Gastroesophageal sphincter (tissue), 4 donors: ENCODE data around the gene PIGZ. TPM values are rescaled to one million over a fixed set of nuclear protein-coding genes. Genes with fewer than 3 reads are reported as not detected.

Experiments
- ATAC-seq: fragments of 150-250 bp; one replicate; pipeline ENCODE4 v1.9.1; 2016; ENCODE audit warnings: mild to moderate bottlenecking, moderate library complexity
- H3K27ac ChIP-seq, 4 donors: fragments of 200-600 bp; sonication (generic) in 3 of 4; 1 replicate in 3 of 4; 2 replicates in 1 of 4; pipeline ENCODE4 v1.5.1; 2016 to 2019
- H3K27me3 ChIP-seq: fragments of 200-600 bp; sonication (generic); one replicate; pipeline ENCODE4 v1.5.1; 2019
- H3K36me3 ChIP-seq, 2 donors: fragments of 200-600 bp; sonication (generic); one replicate each; pipeline ENCODE4 v1.5.1; 2019; ENCODE audit warnings: control low read depth in 1 of 2
- H3K4me1 ChIP-seq, 3 donors: fragments of 200-600 bp; sonication (generic); 1 replicate in 2 of 3; 2 replicates in 1 of 3; pipeline ENCODE4 v1.5.1; 2016 to 2019; ENCODE audit warnings: control low read depth in 2 of 3
- H3K4me3 ChIP-seq, 2 donors: fragments of 200-600 bp; sonication (generic); one replicate each; pipeline ENCODE4 v1.5.1; 2019; ENCODE audit warnings: mild to moderate bottlenecking in 1 of 2, moderate library complexity in 1 of 2
- H3K9me3 ChIP-seq, 3 donors: fragments of 200-600 bp; sonication (generic); one replicate each; pipeline ENCODE4 v1.5.1; 2017 to 2019; ENCODE audit warnings: control low read depth in 2 of 3
- CTCF ChIP-seq, 4 experiments: fragments of 200-600 bp in 2 of 4; fragments of 450-650 bp in 2 of 4; sonication (generic) in 1 of 4; IDR thresholded peaks; one replicate each; pipeline ENCODE4 v1.5.1; 2017 to 2019; ENCODE audit warnings: antibody characterized with exemption in 4 of 4, mild to moderate bottlenecking in 2 of 4, moderate library complexity in 2 of 4
- EP300 ChIP-seq: sonication (generic); formaldehyde crosslinking; IDR thresholded peaks from one replicate; pipeline ENCODE4 v1.6.1; 2017; ENCODE audit warnings: antibody characterized with exemption, mild to moderate bottlenecking
- POLR2A ChIP-seq, 2 donors: fragments of 450-650 bp; IDR thresholded peaks; one replicate each; pipeline ENCODE4 v1.6.1; 2017; ENCODE audit warnings: antibody characterized with exemption in 2 of 2, mild to moderate bottlenecking in 2 of 2, moderate library complexity in 1 of 2
- POLR2AphosphoS5 ChIP-seq: sonication (generic); formaldehyde crosslinking; IDR thresholded peaks from one replicate; pipeline ENCODE4 v1.6.1; 2017; ENCODE audit warnings: antibody characterized with exemption
- WGBS, 2 donors: methylation state at CpG; one replicate each; pipeline ENCODE4 v1.1.5; 2018; ENCODE audit warnings: low coverage in 1 of 2; 5-methylcytosine and 5-hydroxymethylcytosine counted together
- total RNA-seq, 4 donors: library from RNA; depleted of rRNA; stranded (reverse); fragments of >200 nt; gene quantifications; one replicate each; pipeline ENCODE4 v1.1.0, GENCODE V29; 2016

The PIGZ gene
- total RNA-seq, 4 donors from 2014 or later = 5.0 to 15.3 (median 10.5) TPM

DNA sequence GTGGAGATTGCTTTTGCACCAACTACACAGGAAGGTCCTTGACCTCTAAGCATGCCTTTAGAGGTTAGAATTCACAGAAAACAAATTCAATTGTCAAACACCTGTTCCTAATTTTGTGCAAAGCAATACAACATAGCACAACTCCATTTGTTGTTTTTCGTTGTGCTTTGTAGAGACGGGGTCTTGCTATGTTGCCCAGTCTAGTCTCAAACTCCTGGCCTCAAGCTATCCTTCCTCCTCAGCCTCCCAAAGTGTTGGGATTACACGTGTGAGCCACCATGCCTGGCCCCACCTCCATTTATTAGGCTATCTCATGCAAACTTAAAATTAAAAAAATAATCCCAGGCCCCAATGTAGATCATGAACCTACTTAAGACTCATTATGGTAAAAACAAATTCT lies 32.3 kb downstream of the PIGZ start:
- 76 to 88% methylated on average over 3 of the region's 3 CpGs for WGBS, 2 donors
- Histone ChIP-seq H3K27me3 (no peaks in the 10 kb centered on the region), H3K9me3 (no peaks in the 10 kb centered on the region), H3K4me1 (peaks cover 0 to 15% (median 7%) of the 10 kb centered on the region in 3 donors), H3K4me3 (no peak overlapping the region), H3K36me3 (peaks cover 6 to 81% of the 10 kb centered on the region in 2 donors), H3K27ac (no peak overlapping the region)
- ATAC-seq = no peak
- TF ChIP-seq POLR2AphosphoS5 (no peak), CTCF (IDR thresholded peaks at IDR 0.05) (no peak), EP300 (no peak), POLR2A (IDR thresholded peaks at IDR 0.05) (no peak)

DNA sequence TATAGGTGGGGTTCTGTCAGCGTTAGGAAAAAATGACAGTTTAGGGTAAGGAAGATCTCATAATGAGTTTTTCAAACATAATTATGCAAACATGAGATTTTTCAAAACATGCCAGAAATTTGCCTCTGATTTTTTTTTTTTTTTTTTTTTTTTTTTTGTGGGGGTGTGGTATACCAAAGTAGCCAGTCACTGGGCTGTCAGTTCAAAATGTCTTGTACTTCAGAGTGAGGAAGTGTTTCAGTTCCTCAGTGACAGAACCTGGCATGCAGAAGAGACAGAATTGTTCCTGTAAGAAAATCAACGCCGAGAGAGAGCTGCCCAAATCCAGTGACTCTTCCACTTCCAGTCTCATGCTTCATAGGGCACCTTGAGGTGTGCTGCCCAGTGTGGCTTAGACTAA lies 36.0 kb downstream of the PIGZ start:
- H3K27me3 ChIP-seq = no peaks in the 10 kb centered on the region
- H3K4me3 ChIP-seq = no peak overlapping the region
- H3K9me3 ChIP-seq = no peaks in the 10 kb centered on the region
- H3K36me3 ChIP-seq = peaks cover 12 to 99% of the 10 kb centered on the region in 2 donors
- TF ChIP-seq POLR2A (IDR thresholded peaks at IDR 0.05) (no peak), POLR2AphosphoS5 (no peak), CTCF (IDR thresholded peaks at IDR 0.05) (no peak), EP300 (no peak)
- ATAC-seq = no peak
- H3K27ac ChIP-seq = no peak overlapping the region
- 82 to 96% methylated on average over 3 of the region's 3 CpGs for WGBS, 2 donors
- H3K4me1 ChIP-seq = no peaks in the 10 kb centered on the region

DNA sequence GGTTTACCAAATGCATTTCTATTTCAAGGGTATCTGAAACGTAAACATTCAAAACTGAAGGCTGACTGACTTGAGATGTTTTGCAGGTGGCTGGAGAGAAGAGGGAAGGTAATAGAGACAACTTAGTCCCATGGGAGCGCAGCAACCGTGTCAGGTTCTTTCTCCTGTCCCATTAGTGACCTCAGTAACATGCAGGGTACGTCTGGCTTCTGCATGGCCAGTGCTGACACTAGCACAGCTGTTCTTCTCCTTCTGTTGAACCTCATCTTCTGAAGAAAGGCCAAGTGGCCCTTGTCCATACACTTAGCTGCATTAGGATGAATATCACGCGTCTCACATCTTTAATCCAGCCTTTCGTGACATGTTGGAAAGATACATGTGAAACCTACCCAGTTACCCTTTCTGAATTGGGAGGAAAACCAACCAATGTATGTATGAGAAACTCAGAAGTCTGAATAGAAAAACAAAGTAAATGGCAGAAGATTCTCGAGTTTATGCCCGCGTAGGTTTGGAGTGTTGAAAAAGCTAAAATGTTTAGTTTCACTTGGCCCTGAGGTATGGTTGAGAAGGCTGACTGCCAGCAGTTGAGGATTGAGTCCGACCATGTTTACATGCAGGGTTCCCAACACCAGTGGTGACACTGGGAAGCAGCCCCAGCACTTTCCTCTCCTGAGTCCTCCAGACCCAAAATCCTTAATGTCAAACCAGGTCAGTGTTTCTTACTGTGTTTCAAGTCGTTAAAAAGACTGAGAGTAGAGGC lies 36.6 kb downstream of the PIGZ start:
- TF ChIP-seq POLR2AphosphoS5 = no peak
- TF ChIP-seq POLR2A (IDR thresholded peaks at IDR 0.05) = no peak
- TF ChIP-seq EP300 = no peak
- TF ChIP-seq CTCF (IDR thresholded peaks at IDR 0.05) = no peak
- no peak for ATAC-seq
- no peaks in the 10 kb centered on the region for H3K9me3 ChIP-seq
- H3K4me1 ChIP-seq = no peaks in the 10 kb centered on the region
- H3K36me3 ChIP-seq = peaks cover 12 to 95% of the 10 kb centered on the region in 2 donors
- H3K27ac ChIP-seq = no peak overlapping the region
- no peak overlapping the region for H3K4me3 ChIP-seq
- no peaks in the 10 kb centered on the region for H3K27me3 ChIP-seq
- 69 to 73% methylated on average over 8 to 9 of the region's 12 CpGs for WGBS, 2 donors

GRCh38 chr3:196931157-196931556 lies 37.5 kb downstream of the PIGZ start:
- H3K4me3 ChIP-seq = no peak overlapping the region
- H3K4me1 ChIP-seq = no peaks in the 10 kb centered on the region
- no peak for ATAC-seq
- H3K36me3 ChIP-seq = peaks cover 12 to 87% of the 10 kb centered on the region in 2 donors
- H3K27ac ChIP-seq = no peak overlapping the region
- WGBS, 2 donors = 81 to 83% methylated on average over 4 of the region's 4 CpGs
- no peak for TF ChIP-seq CTCF (IDR thresholded peaks at IDR 0.05)
- TF ChIP-seq POLR2AphosphoS5 = no peak
- H3K27me3 ChIP-seq = no peaks in the 10 kb centered on the region
- H3K9me3 ChIP-seq = no peaks in the 10 kb centered on the region
